Bronchial epithelial cell (primary cell): Measurements from ENCODE around the gene HDX. TPM values are rescaled to one million over a fixed set of nuclear protein-coding genes. Genes with fewer than 3 reads are reported as not detected.

Experiments used
- DNase-seq: peaks from one replicate; pipeline ENCODE4 v3.0.0-alpha.2; 2010; ENCODE audit warnings: low read depth
- FAIRE-seq: peaks from 2 replicates; lab custom pipeline; 2011; peaks lifted over from hg19 to GRCh38; lab: Jason Lieb, UNC
- H3K27me3 ChIP-seq: 2 replicates; pipeline ENCODE4 v1.5.1; 2011; ENCODE audit warnings: low read length; ENCODE audit not compliant: control insufficient read depth, insufficient read depth
- H3K36me3 ChIP-seq: 2 replicates; pipeline ENCODE4 v1.5.1; 2011; ENCODE audit warnings: low read length; ENCODE audit not compliant: control insufficient read depth, insufficient read depth
- H3K4me3 ChIP-seq: 2 replicates; pipeline ENCODE4 v1.5.1; 2011; ENCODE audit warnings: mild to moderate bottlenecking, low read depth, low read length, control low read depth
- CTCF ChIP-seq: IDR thresholded peaks from 2 replicates; pipeline ENCODE4 v1.5.1; 2011; ENCODE audit warnings: mild to moderate bottlenecking, moderate library complexity, low read length, control low read depth, inconsistent platforms; ENCODE audit not compliant: insufficient read depth, severe bottlenecking
- total RNA-seq: library from RNA; depleted of rRNA; stranded (reverse); fragments of >200 nt; gene quantifications from 2 replicates; pipeline ENCODE4 v1.2.1, GENCODE V29; 2014

HDX gene
- total RNA-seq, 1 donor from 2014 or later = 1.6 TPM

- no peaks in the 10 kb centered on the region for H3K27me3 ChIP-seq
- TF ChIP-seq CTCF = no peak
- no peaks in the 10 kb centered on the region for H3K36me3 ChIP-seq
- DNase-seq (no peak), FAIRE-seq (no peak)
- H3K4me3 ChIP-seq = no peak overlapping the region
Measured at GRCh38 chrX:84362184-84362838, 139.9 kb downstream of the HDX start.

GRCh38 chrX:84358271-84358670 lies 144.0 kb downstream of the HDX start:
- H3K27me3 ChIP-seq = no peaks in the 10 kb centered on the region
- DNase-seq (no peak), FAIRE-seq (no peak)
- no peak overlapping the region for H3K4me3 ChIP-seq
- TF ChIP-seq CTCF = no peak
- H3K36me3 ChIP-seq = no peaks in the 10 kb centered on the region

GRCh38 chrX:84357296-84357695 lies 145.0 kb downstream of the HDX start:
- Histone ChIP-seq H3K4me3 (no peak overlapping the region), H3K36me3 (no peaks in the 10 kb centered on the region), H3K27me3 (no peaks in the 10 kb centered on the region)
- no peak for FAIRE-seq
- TF ChIP-seq CTCF = no peak
- DNase-seq = no peak

- DNase-seq (peak; percentile 5), FAIRE-seq (no peak)
- no peak for TF ChIP-seq CTCF
- H3K4me3 ChIP-seq = no peak overlapping the region
- H3K36me3 ChIP-seq = no peaks in the 10 kb centered on the region
- H3K27me3 ChIP-seq = no peaks in the 10 kb centered on the region
Measured at GRCh38 chrX:84340968-84341367, 161.3 kb downstream of the HDX start.

- Histone ChIP-seq H3K27me3 (no peaks in the 10 kb centered on the region), H3K36me3 (no peaks in the 10 kb centered on the region), H3K4me3 (no peak overlapping the region)
- peak; percentile 20 for DNase-seq
- FAIRE-seq = no peak
- peak; percentile 28 for TF ChIP-seq CTCF
Measured at GRCh38 chrX:84339507-84340364, 162.5 kb downstream of the HDX start.
